Breast epithelium (tissue), 3 donors: ENCODE measurements around the gene MBP.

Source experiments
- CTCF ChIP-seq, 3 donors: fragments of 450-650 bp; IDR thresholded peaks; one replicate each; pipeline ENCODE4 v1.5.1; 2016 to 2017; ENCODE audit warnings: antibody characterized with exemption in 3 of 3, mild to moderate bottlenecking in 3 of 3, moderate library complexity in 3 of 3
- POLR2A ChIP-seq: fragments of 450-650 bp; IDR thresholded peaks from one replicate; pipeline ENCODE4 v1.6.1; 2016; ENCODE audit warnings: antibody characterized with exemption, mild to moderate bottlenecking, moderate library complexity
- POLR2AphosphoS5 ChIP-seq, 3 donors: sonication (generic); formaldehyde crosslinking; IDR thresholded peaks; one replicate each; pipeline ENCODE4 v1.6.1; 2017; ENCODE audit warnings: antibody characterized with exemption in 3 of 3

GRCh38 chr18:77016936-77017335 lies 115.6 kb downstream of the MBP start:
- no peak for TF ChIP-seq CTCF (IDR thresholded peaks at IDR 0.05)
- TF ChIP-seq POLR2AphosphoS5 (IDR thresholded peaks at IDR 0.05): no peak
- no peak for TF ChIP-seq POLR2A
